Stimulated activated naive CD4-positive, alpha-beta T cell (primary cell): ENCODE measurements around the gene MAG.
A peak's percentile ranks its signal among the peaks of the same experiment; 100 is the strongest.

Experiments used
- DNase-seq, 6 experiments: peaks; one replicate each; lab custom pipeline; 2025; lab: John Stamatoyannopoulos, UW

The MAG gene

GRCh38 chr19:35299523-35300338, 7.8 kb downstream of the MAG start:
- peak in 1 of 6 experiments; percentile 8 for DNase-seq

- no peak for DNase-seq
Measured at GRCh38 chr19:35300339-35300649, 8.3 kb downstream of the MAG start.

DNA sequence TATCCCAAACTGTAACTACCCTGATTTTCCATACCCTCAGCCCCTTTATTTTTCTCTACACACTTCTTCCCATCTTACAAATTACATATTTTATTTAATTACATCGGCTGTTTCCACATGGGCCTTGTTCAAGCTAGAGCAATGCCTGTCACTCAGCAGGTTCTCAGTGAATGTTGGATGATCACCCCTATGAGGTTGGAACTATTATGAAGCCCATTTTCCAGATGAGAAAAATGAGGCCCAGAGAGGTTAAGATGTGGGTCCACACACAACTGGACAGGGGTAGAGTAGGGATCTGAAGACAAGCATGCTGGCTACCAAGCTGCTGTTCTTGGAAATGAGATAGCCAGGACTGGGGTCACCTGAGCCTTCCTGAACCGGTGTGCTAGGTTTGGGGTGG, 10.0 kb downstream of the MAG start:
- DNase-seq = no peak

DNA sequence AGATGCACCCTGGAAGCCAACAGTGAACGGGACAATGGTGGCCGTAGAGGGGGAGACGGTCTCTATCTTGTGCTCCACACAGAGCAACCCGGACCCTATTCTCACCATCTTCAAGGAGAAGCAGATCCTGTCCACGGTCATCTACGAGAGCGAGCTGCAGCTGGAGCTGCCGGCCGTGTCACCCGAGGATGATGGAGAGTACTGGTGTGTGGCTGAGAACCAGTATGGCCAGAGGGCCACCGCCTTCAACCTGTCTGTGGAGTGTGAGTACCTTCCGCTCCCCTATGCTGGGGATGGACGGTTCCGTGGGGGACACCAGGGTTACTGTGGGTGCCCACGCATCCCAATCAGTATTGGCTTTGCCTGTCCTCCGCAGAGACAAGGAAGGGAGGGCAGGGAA, 10.5 kb downstream of the MAG start:
- no peak for DNase-seq

GRCh38 chr19:35303357-35303915, 11.5 kb downstream of the MAG start:
- no peak for DNase-seq

- DNase-seq = no peak
Measured at GRCh38 chr19:35304036-35304435, 12.1 kb downstream of the MAG start.

DNA sequence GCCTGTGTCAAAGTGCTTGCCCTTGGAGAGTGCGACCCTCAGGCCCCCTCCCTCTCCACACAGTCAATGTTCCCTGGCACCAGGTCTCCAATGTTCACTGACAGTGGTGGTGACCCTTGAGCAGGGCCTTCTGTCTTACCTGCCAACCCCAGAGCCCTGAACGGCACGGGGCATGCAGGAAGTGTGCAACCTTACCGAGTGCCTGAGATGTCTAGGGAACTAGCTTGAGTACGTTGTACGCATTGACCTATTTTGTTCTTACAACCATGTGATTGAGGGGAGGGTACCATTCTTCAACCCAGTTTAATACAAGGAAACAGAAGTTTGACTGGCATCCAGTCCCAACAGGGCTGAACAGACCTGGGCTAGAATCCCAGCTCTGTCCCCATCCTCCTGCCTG, 13.2 kb downstream of the MAG start:
- DNase-seq = no peak

DNA sequence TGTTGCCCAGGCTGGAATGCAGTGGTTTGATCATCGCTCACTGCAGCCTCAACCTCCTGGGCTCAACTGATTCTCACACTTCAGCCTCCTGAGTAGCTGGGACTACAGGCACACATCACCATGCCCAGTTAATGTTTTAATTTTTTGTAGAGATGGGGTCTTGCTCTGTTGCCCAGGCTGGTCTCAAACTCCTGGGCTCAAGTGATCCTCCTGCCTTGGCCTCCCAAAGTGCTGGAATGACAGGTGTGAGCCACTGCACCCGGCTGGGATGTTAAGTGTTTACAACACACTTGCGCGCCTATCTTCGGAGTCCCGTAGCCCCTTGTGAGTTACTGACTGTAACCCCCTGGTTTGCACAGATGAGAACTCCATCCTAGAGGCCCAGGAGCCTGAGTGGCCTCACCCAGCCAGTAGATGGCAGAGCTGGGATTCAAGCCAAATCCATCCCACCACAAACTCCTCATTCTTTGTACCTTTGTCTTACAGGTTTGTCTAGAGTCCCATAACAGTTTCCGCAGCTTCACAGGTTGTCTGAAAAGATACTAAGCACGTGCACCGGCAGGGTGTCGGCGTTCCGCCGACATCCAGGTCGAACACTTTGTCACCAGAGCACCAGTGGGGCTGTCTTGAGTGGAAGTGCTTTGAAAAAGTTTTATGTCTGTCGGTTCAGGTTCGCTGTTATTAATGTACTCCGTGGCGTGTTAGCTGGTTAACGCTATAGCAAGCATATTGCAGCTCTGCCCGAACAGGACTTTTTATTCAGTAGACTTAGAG, 14.7 kb downstream of the MAG start:
- DNase-seq = no peak

DNA sequence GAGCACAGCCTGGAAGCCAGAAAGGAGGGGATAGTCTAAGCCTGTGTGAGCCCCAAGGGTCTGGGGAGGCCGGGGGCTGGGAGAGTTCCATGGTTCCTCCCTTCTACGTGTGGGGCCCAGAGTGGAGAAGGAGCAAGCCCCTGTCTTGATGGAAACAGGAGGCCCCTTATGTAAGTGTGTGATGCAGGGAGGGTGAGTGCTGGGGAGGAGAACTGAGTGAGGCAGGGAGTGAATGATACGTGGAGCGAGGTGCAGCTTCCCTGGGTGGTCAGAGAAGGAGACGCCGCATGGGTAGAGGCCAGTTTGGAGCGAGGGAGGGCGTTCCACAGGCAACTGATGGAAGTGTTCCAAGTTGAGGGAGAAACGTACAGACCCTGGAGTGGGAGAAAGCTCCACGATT, 16.0 kb downstream of the MAG start:
- DNase-seq = no peak

DNA sequence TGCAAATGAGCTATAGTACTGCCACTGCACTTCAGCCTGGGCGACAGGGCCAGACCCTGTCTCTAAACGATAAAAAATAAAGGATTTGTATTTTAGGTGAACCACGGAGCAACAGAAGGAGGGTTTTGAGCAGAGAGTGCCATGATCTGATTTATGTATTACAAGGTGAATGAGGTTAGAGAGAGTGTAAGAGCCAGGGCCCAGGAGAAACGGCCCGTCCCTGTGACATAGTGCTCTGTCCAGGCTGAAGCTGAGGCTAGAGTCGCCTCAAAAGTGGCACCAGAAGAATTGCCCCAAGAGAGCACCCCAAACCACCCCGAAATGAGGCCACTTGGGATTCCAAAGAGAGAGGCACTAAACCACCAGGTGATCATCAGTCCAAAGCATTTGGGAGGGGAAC, 16.9 kb downstream of the MAG start:
- no peak for DNase-seq

GRCh38 chr19:35309481-35310279, 17.7 kb downstream of the MAG start:
- DNase-seq = no peak

- DNase-seq = no peak
Measured at GRCh38 chr19:35310331-35310730, 18.4 kb downstream of the MAG start.

DNA sequence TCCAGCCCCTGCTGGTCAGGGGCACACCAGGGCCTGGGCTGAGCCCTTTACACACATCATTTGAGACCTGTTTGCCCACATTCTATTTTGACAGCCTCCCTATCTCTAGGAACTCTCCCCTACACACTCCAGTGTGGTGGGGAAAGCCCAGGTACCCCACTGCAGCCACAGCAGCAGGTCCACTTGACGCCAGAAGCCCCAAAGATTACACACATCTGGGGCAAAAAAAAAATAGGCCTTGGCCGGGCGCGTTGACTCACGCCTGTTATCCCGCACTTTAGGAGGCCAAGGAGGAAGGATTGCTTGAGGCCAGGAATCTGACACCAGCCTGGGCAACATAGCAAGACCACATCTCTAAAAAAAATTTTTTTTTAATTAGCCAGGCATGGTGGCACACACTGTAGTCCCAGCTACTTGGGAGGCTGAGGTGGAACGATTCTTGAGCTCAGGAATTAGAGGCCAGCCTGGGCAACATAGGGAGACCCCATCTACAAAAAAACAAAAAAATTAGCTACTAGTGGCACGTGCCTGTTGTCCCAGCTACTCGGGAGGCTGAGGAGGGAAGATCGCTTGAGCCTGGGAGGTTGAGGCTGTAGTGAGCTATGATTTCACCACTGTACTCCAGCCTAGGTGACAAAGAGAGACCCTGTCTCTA, 19.0 kb downstream of the MAG start:
- DNase-seq = no peak

- DNase-seq = no peak
Measured at GRCh38 chr19:35311901-35312665, 20.1 kb downstream of the MAG start.

- DNase-seq = no peak
Measured at GRCh38 chr19:35313587-35313986, 21.6 kb downstream of the MAG start.

DNA sequence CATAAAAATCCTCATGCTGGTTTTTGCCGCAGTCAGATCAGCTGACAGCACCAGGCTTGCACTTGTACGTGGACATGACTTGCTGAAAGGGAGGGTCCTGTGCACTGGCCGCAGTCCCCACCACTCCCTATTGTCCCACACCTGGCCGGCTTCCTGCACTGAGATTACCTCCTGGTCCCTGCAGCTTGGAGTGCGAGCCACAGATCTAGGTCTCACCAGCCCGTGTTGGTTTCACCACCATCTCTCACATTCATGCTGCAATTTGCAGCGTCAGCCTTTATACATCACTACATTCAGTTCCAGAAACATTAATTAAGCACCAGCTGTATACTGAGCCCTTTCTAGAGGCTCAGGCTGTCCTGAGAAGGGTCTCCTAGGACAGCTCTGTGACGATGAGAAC, 22.1 kb downstream of the MAG start:
- no peak for DNase-seq

GRCh38 chr19:35314858-35315470, 23.0 kb downstream of the MAG start:
- DNase-seq = no peak

- no peak for DNase-seq
Measured at GRCh38 chr19:35315883-35316282, 23.9 kb downstream of the MAG start.

DNA sequence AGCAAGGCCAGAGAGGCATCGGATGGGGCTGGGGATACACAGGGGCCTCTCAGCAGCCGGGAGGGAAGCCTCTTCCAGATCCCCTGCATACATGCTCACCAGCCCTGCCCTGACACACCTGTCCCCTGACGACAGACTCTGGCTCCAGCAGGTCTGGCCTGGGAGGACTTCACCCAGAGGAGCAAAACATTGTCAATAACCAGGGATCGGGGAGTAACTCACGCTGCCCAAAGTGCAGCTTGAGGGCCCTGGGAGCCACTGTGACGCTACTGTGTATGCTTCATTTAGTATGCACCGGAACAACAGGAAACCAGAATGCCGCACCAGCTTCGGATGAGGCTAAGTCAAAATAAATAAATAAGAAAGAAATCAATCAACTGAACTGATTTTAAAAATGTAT, 24.6 kb downstream of the MAG start:
- no peak for DNase-seq

DNA sequence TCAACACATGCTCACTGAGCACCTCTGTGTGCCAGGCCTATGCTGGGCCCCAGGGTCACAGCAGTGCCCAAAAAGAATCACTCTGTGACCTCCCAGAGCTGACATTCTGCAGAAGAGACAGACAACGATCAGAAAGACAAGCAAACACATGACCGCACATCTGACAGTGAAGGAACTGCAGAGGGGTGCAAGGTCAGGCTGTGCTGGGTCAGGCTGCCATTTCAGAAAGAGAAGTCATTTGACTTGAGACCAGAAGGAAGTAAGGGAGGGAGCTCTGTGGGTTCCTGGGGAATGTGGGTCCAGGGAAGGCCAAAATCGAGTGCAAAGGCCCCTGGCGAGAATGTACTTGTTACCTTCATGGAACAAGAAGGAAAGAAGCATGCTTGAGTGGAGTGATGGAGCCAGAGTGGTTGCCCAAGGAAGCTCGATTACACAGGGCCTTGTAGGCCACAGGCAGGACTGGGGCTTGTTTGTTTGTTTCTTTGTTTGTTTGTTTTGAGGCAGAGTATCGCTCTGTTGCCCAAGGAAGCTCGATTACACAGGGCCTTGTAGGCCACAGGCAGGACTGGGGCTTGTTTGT, 25.6 kb downstream of the MAG start:
- no peak for DNase-seq
